Epithelial cell of proximal tubule (primary cell): ENCODE results near the gene SRRM3. TPM values are rescaled to one million over a fixed set of nuclear protein-coding genes. Genes with fewer than 3 reads are reported as not detected.
"Not testable (repeated sequence)": the region's sequence is repeated elsewhere in the genome, so short reads cannot be mapped to it uniquely, and the experiment has no call there.

ENCODE experiments used
- DNase-seq: peaks from one replicate; pipeline ENCODE4 v3.0.0-alpha.2; 2011; ENCODE audit warnings: low read depth
- H3K4me3 ChIP-seq: 2 replicates; pipeline ENCODE4 v1.5.1; 2011; ENCODE audit warnings: low read depth, mild to moderate bottlenecking, low read length
- CTCF ChIP-seq: conservative IDR thresholded peaks from 2 replicates; pipeline ENCODE4 v1.5.1; 2012; ENCODE audit warnings: low read depth, mild to moderate bottlenecking, low read length
- total RNA-seq: library from RNA; depleted of rRNA; stranded (reverse); fragments of >200 nt; gene quantifications from 2 replicates; pipeline ENCODE4 v1.2.3, GENCODE V29; 2015

The SRRM3 gene
- total RNA-seq, 1 donor from 2014 or later = not detected

DNA sequence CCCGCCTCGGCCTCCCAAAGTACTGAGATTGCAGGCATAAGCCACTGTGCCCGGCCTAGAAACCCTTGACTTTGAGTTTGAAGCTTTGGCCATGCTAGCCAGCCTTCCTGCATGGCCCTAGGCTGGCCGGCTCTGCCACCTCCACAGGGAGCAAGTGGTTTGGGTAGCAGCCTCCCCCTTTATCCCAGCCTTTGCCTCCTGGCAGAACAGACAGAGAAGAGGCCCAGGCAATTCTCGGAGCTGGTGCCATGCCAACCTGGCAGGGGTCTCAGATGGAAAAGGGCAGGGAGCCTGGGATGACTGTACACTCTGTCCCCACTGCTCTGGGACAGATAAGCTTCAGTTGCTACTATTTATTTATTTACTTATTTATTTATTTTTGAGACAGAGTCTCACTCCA, 39.4 kb downstream of the SRRM3 start:
- no peak for TF ChIP-seq CTCF
- no peak overlapping the region for H3K4me3 ChIP-seq
- no peak for DNase-seq

- H3K4me3 ChIP-seq, DNase-seq: not testable (repeated sequence)
Observed at GRCh38 chr7:76242517-76243063, 40.9 kb downstream of the SRRM3 start.

DNA sequence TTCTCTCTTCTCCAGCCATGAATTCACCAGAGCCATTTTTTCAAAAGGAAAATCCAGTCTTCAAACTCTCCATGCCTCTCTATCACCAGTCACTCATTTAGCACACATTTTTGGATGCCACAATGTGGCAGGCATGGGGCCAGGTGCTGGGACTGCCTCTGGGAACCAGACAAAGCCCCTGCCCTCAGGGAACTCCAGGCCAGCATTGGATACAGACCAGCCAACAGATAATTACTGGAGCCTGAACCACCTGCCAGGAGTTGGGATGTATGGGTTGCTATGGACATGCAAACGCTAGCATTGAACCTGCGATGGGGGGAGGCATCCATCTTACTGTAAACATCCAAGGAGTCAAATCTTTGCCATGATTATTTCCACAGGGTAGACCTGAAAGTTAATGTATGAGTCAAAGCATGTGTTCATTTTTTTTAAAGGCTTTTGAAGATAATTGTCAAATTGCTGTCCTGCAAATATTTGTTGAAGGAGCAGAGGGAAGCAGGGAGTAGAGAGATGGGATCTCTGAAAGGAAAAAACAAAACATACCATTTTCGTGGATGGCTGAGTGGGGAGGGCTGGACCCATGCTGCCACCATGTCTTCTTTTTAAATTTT, 43.2 kb downstream of the SRRM3 start:
- H3K4me3 ChIP-seq = no peak overlapping the region
- no peak for TF ChIP-seq CTCF

DNA sequence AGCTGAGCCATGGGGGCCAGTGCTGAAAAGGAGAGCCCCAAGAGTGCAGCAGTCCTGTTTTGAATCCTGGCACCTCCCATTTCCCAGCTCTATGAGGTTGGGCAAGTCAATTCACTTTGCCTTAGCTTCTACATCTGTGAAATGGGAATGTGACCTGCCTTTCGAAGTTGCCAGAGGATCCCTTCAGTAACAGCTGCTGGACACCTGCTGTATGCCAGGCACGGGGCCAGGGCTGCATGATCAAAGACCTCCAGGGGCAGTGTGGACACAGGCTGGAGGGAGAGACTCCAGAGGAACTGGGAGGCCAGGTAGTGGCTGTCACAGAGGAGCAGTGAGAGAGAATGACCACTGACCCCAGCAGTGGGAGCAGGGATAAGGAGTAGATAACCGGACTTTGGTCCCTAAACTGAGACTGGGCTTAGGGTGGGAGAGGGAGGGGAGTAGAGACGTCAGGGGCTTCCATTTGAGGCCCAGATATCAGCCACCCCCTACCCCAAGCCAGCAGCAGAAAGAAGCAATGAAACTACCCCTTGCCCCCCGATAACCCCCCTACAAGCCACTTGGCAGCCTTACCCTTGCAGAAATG, 45.2 kb downstream of the SRRM3 start:
- no peak for TF ChIP-seq CTCF
- DNase-seq = no peak
- no peak overlapping the region for H3K4me3 ChIP-seq

More for the DNA sequence above, 43.2 kb downstream of the SRRM3 start:
- DNase-seq = no peak

GRCh38 chr7:76247938-76248337, 46.2 kb downstream of the SRRM3 start:
- DNase-seq = no peak
- no peak overlapping the region for H3K4me3 ChIP-seq
- no peak for TF ChIP-seq CTCF

DNA sequence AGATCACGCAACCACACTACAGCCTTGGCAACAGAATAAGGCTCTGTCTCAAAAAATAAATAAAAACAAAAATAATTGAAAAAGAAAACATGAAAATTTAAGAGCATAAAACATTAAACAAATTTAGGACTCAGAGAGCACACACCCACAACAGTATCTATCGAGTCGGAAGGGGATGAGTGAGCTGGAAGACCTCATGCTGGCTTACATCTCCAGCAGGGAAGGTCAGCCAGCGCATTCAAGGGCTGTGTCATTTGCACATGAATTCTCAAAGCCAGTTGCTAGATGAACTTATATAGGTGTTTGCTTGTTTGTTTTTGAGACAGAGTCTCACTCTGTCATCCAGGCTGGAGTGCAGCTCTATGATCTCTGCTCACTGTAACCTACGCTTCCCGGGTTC, 50.3 kb downstream of the SRRM3 start:
- no peak for TF ChIP-seq CTCF
- H3K4me3 ChIP-seq = no peak overlapping the region
- DNase-seq = no peak

DNA sequence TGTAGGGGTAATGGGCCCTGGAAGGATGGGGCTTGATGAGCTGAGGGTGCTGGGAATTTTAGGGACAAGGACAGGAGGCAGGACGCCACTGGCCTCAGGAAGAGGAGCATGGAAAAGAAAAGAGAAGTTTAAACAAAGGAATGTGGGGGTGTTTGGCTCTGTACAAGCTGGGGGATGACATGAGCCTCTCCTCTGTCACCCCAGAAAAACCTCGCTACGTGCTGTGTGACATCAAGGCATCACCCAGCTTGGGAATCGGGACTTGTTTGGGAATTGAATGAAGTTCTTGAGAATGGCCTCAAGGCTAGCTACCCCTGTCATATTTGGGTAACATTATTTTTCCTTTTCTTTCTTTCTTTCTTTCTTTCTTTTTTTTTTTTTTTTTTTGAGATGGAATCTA, 53.1 kb downstream of the SRRM3 start:
- no peak for TF ChIP-seq CTCF
- DNase-seq = no peak
- H3K4me3 ChIP-seq = no peak overlapping the region
